BLaER1 treated with 17β-estradiol and CSF1 and Interleukin-3, amounts not matched to agents 10 nM and 100 nM (cell line): Measurements from ENCODE around the gene CKS1B.
A peak's percentile ranks its signal among the peaks of the same experiment; 100 is the strongest.

Experiments used
- H3K27ac ChIP-seq, 11 experiments: shearing (Covaris generic); formaldehyde crosslinking; 2 replicates each; pipeline ENCODE4 v1.8.1; 2022
- H3K27me3 ChIP-seq, 11 experiments: shearing (Covaris generic); formaldehyde crosslinking; 2 replicates each; pipeline ENCODE4 v1.8.1; 2022
- H3K36me3 ChIP-seq, 11 experiments: shearing (Covaris generic); formaldehyde crosslinking; 2 replicates each; pipeline ENCODE4 v1.8.1; 2022
- H3K4me1 ChIP-seq, 10 experiments: shearing (Covaris generic); formaldehyde crosslinking; 2 replicates each; pipeline ENCODE4 v1.8.1; 2022
- H3K4me2 ChIP-seq, 11 experiments: shearing (Covaris generic); formaldehyde crosslinking; 2 replicates each; pipeline ENCODE4 v1.8.1; 2022
- H3K4me3 ChIP-seq, 10 experiments: shearing (Covaris generic); formaldehyde crosslinking; 2 replicates each; pipeline ENCODE4 v1.8.1; 2022
- H3K9ac ChIP-seq, 11 experiments: shearing (Covaris generic); formaldehyde crosslinking; 2 replicates each; pipeline ENCODE4 v1.8.1; 2022
- H3K9me3 ChIP-seq, 11 experiments: shearing (Covaris generic); formaldehyde crosslinking; replicated peaks in 1 of 11; 2 replicates each; pipeline ENCODE4 v1.8.1; 2022
- H4K20me1 ChIP-seq, 11 experiments: shearing (Covaris generic); formaldehyde crosslinking; 2 replicates each; pipeline ENCODE4 v1.8.1; 2022
- Cebpa-rat ChIP-seq, 11 experiments: shearing (Covaris generic); IDR thresholded peaks; 2 replicates each; pipeline ENCODE4 v1.8.1; 2022

CKS1B gene

GRCh38 chr1:154966111-154966510, 8.4 kb upstream of the CKS1B start:
- H3K36me3 ChIP-seq: peaks cover 60 to 75% (median 68%) of the 10 kb centered on the region in 11 experiments
- H3K4me2 ChIP-seq: 0 out of 22 replicates have a peak overlapping the region, but pooled peaks of 1 of the 11 experiments have one; percentile 17
- peak overlapping the region in 2 of 11 experiments; percentile 6 to 40; a peak in 2 of 22 replicates for H3K9ac ChIP-seq
- H3K4me3 ChIP-seq: no peak overlapping the region
- TF ChIP-seq Cebpa-rat (IDR thresholded peaks at IDR 0.05): no peak
- no peaks in the 10 kb centered on the region for H3K9me3 ChIP-seq
- peaks cover 10 to 72% (median 34%) of the 10 kb centered on the region in 11 experiments; a peak in 18 of 22 replicates for H4K20me1 ChIP-seq
- H3K27ac ChIP-seq: no peak overlapping the region
- H3K4me1 ChIP-seq: peaks cover 45 to 91% (median 66%) of the 10 kb centered on the region in 10 experiments
- H3K27me3 ChIP-seq: no peaks in the 10 kb centered on the region

- H3K36me3 ChIP-seq: peaks cover 60 to 74% (median 68%) of the 10 kb centered on the region in 11 experiments
- peak overlapping the region in 1 of 10 experiments; percentile 76; a peak in 1 of 20 replicates for H3K4me3 ChIP-seq
- TF ChIP-seq Cebpa-rat (IDR thresholded peaks at IDR 0.05): no peak
- H3K27ac ChIP-seq: peak overlapping the region in 2 of 11 experiments; percentile 10 to 18; a peak in 4 of 22 replicates
- peak overlapping the region in 6 of 11 experiments; percentile 17 to 100 (median 74); a peak in 12 of 22 replicates for H3K4me2 ChIP-seq
- no peaks in the 10 kb centered on the region for H3K9me3 ChIP-seq
- no peaks in the 10 kb centered on the region for H3K27me3 ChIP-seq
- peak overlapping the region; percentile 6 to 99 (median 79); a peak in 12 of 22 replicates for H3K9ac ChIP-seq
- peaks cover 20 to 74% (median 37%) of the 10 kb centered on the region in 11 experiments; a peak in 19 of 22 replicates for H4K20me1 ChIP-seq
- peaks cover 56 to 100% (median 77%) of the 10 kb centered on the region in 10 experiments for H3K4me1 ChIP-seq
Measured at GRCh38 chr1:154967331-154967950, 7.0 kb upstream of the CKS1B start.

- H3K9ac ChIP-seq: peak overlapping the region; percentile 65 to 99 (median 79)
- peak overlapping the region; percentile 89 to 100 (median 98) for H3K4me2 ChIP-seq
- no peaks in the 10 kb centered on the region for H3K9me3 ChIP-seq
- peak overlapping the region in 10 of 11 experiments; percentile 49 to 90 (median 78); a peak in 17 of 22 replicates for H3K27ac ChIP-seq
- peak overlapping the region in 7 of 10 experiments; percentile 43 to 76 (median 62); a peak in 13 of 20 replicates for H3K4me3 ChIP-seq
- peaks cover 51 to 96% (median 74%) of the 10 kb centered on the region in 10 experiments for H3K4me1 ChIP-seq
- no peaks in the 10 kb centered on the region for H3K27me3 ChIP-seq
- H3K36me3 ChIP-seq: peaks cover 53 to 61% (median 58%) of the 10 kb centered on the region in 11 experiments
- peaks cover 26 to 82% (median 44%) of the 10 kb centered on the region in 11 experiments; a peak in 19 of 22 replicates for H4K20me1 ChIP-seq
- TF ChIP-seq Cebpa-rat (IDR thresholded peaks at IDR 0.05): no peak
Measured at GRCh38 chr1:154968731-154969130, 5.8 kb upstream of the CKS1B start.

GRCh38 chr1:154969246-154969645, 5.2 kb upstream of the CKS1B start:
- peak overlapping the region in 10 of 11 experiments; percentile 49 to 90 (median 78); a peak in 18 of 22 replicates for H3K27ac ChIP-seq
- H3K36me3 ChIP-seq: peaks cover 48 to 56% (median 53%) of the 10 kb centered on the region in 11 experiments
- H3K4me3 ChIP-seq: peak overlapping the region in 9 of 10 experiments; percentile 43 to 76 (median 59); a peak in 18 of 20 replicates
- H4K20me1 ChIP-seq: peaks cover 26 to 82% (median 41%) of the 10 kb centered on the region in 11 experiments; a peak in 19 of 22 replicates
- H3K4me2 ChIP-seq: peak overlapping the region; percentile 89 to 100 (median 98)
- H3K9me3 ChIP-seq: no peaks in the 10 kb centered on the region
- H3K4me1 ChIP-seq: peaks cover 46 to 91% (median 70%) of the 10 kb centered on the region in 10 experiments
- H3K27me3 ChIP-seq: no peaks in the 10 kb centered on the region
- peak overlapping the region; percentile 65 to 99 (median 79) for H3K9ac ChIP-seq
- no peak for TF ChIP-seq Cebpa-rat (IDR thresholded peaks at IDR 0.05)

GRCh38 chr1:154969860-154970452, 4.5 kb upstream of the CKS1B start:
- Histone ChIP-seq H3K36me3 (peaks cover 40 to 49% (median 46%) of the 10 kb centered on the region in 11 experiments), H3K9me3 (no peaks in the 10 kb centered on the region), H3K4me3 (peak overlapping the region; percentile 38 to 76 (median 59)), H3K4me1 (peaks cover 45 to 84% (median 65%) of the 10 kb centered on the region in 10 experiments), H3K27ac (peak overlapping the region; percentile 49 to 90 (median 78); a peak in 21 of 22 replicates), H3K27me3 (no peaks in the 10 kb centered on the region), H4K20me1 (peaks cover 26 to 80% (median 39%) of the 10 kb centered on the region in 11 experiments; a peak in 19 of 22 replicates), H3K4me2 (peak overlapping the region; percentile 89 to 100 (median 98)), H3K9ac (peak overlapping the region; percentile 65 to 99 (median 79))
- no peak for TF ChIP-seq Cebpa-rat (IDR thresholded peaks at IDR 0.05)

GRCh38 chr1:154970631-154971340, 3.7 kb upstream of the CKS1B start, which contains the start of gene SHC1:
Gene SHC1 (minus strand): TSS chr1:154970747. CDS start chr1:154970526, 221 bp downstream.
- H3K4me3 ChIP-seq: peak within 1 kb of the TSS; percentile 38 to 76 (median 59)
- TF ChIP-seq Cebpa-rat (IDR thresholded peaks at IDR 0.05): no peak
- H3K9me3 ChIP-seq: no peaks in the 10 kb centered on the region
- H3K27me3 ChIP-seq: no peaks in the 10 kb centered on the region
- peaks cover 32 to 42% (median 38%) of the 10 kb centered on the region in 11 experiments for H3K36me3 ChIP-seq
- H3K4me1 ChIP-seq: peaks cover 45 to 76% (median 65%) of the 10 kb centered on the region in 10 experiments
- peak within 1 kb of the TSS; percentile 65 to 99 (median 79) for H3K9ac ChIP-seq
- peaks cover 22 to 72% (median 39%) of the 10 kb centered on the region in 11 experiments; a peak in 19 of 22 replicates for H4K20me1 ChIP-seq
- peak within 1 kb of the TSS; percentile 89 to 100 (median 98) for H3K4me2 ChIP-seq
- peak within 1 kb of the TSS; percentile 49 to 90 (median 78); a peak in 21 of 22 replicates for H3K27ac ChIP-seq

GRCh38 chr1:154971341-154971998, 3.0 kb upstream of the CKS1B start:
- peak overlapping the region; percentile 89 to 100 (median 98) for H3K4me2 ChIP-seq

More at GRCh38 chr1:154971341-154971998, 3.0 kb upstream of the CKS1B start:
- H3K9ac ChIP-seq: peak overlapping the region; percentile 65 to 99 (median 79); a peak in 21 of 22 replicates
- TF ChIP-seq Cebpa-rat (IDR thresholded peaks at IDR 0.05): no peak
- peaks cover 16 to 66% (median 39%) of the 10 kb centered on the region in 11 experiments; a peak in 19 of 22 replicates for H4K20me1 ChIP-seq
- H3K27ac ChIP-seq: peak overlapping the region; percentile 49 to 90 (median 78); a peak in 21 of 22 replicates
- peak overlapping the region; percentile 38 to 76 (median 59); a peak in 18 of 20 replicates for H3K4me3 ChIP-seq
- peaks cover 52 to 74% (median 68%) of the 10 kb centered on the region in 10 experiments for H3K4me1 ChIP-seq
- peaks cover 25 to 35% (median 31%) of the 10 kb centered on the region in 11 experiments for H3K36me3 ChIP-seq
- no peaks in the 10 kb centered on the region for H3K9me3 ChIP-seq
- H3K27me3 ChIP-seq: no peaks in the 10 kb centered on the region
